Measurements from ENCODE around the gene TGM6. TPM values are rescaled to one million over a fixed set of nuclear protein-coding genes. Genes with fewer than 3 reads are reported as not detected.

Gene TGM6
- polyA plus RNA-seq, 1 donor (not counting 4 experiments of a cell fraction or from before 2014, with no cell fraction given) = not detected

GRCh38 chr20:2421247-2421646, 40.5 kb downstream of the TGM6 start:
- DNase-seq (ENCODE audit: low read depth, low spot score) = no peak
- Histone ChIP-seq H3K4me2 (ENCODE audit: control insufficient read depth, extremely low read depth, insufficient read depth, low read depth, low read length) (no peak overlapping the region), H3K9me1 (ENCODE audit: control insufficient read depth, extremely low read depth, insufficient read depth, low read length) (no peaks in the 10 kb centered on the region), H3K4me3 (ENCODE audit: control insufficient read depth in 2 of 3, extremely low read depth in 1 of 3, insufficient read depth in 2 of 3, low read depth in 1 of 3, low read length in 3 of 3) (no peak overlapping the region), H3K79me2 (ENCODE audit: control insufficient read depth, insufficient read depth, low read length) (no peaks in the 10 kb centered on the region), H2AFZ (ENCODE audit: control insufficient read depth, low read length) (no peak overlapping the region), H3K27me3 (ENCODE audit: control insufficient read depth, extremely low read depth, insufficient read depth, low read length) (peaks cover 5% of the 10 kb centered on the region), H3K36me3 (ENCODE audit: control insufficient read depth in 2 of 2, extremely low read depth in 1 of 2, insufficient read depth in 2 of 2, low read length in 2 of 2) (no peaks in the 10 kb centered on the region), H4K20me1 (ENCODE audit: control insufficient read depth, extremely low read depth, insufficient read depth, low read length) (no peaks in the 10 kb centered on the region), H3K27ac (ENCODE audit: control insufficient read depth, insufficient read depth, low read length) (no peak overlapping the region), H3K9ac (ENCODE audit: control insufficient read depth, extremely low read depth, insufficient read depth, low read length) (no peak overlapping the region), H3K9me3 (ENCODE audit: control insufficient read depth, low read depth, low read length) (no peaks in the 10 kb centered on the region), H3K4me1 (ENCODE audit: control insufficient read depth, extremely low read depth, insufficient read depth, low read length) (no peaks in the 10 kb centered on the region)
- no peak for FAIRE-seq
- no peak for TF ChIP-seq CTCF (optimal IDR thresholded peaks at IDR 0.05 in 1 of 3, IDR thresholded peaks at IDR 0.05 in 1 of 3, conservative IDR thresholded peaks at IDR 0.05 in 1 of 3; ENCODE audit: extremely low read depth in 1 of 3, insufficient read depth in 2 of 3, low read length in 3 of 3)
- TF ChIP-seq EZH2 (IDR thresholded peaks at IDR 0.05; ENCODE audit: low read length) = no peak
- dilution Hi-C loops (cut with MboI; ENCODE audit: extremely low pct_ligation_motif_present, low sequenced_read_pairs) = no loop called here

- no peak for FAIRE-seq
- no peak overlapping the region for H3K9ac ChIP-seq (ENCODE audit: control insufficient read depth, extremely low read depth, insufficient read depth, low read length)
- dilution Hi-C loops (cut with MboI; ENCODE audit: extremely low pct_ligation_motif_present, low sequenced_read_pairs) = no loop called here
- H2AFZ ChIP-seq (ENCODE audit: control insufficient read depth, low read length) = no peak overlapping the region
- no peaks in the 10 kb centered on the region for H3K9me1 ChIP-seq (ENCODE audit: control insufficient read depth, extremely low read depth, insufficient read depth, low read length)
- H4K20me1 ChIP-seq (ENCODE audit: control insufficient read depth, extremely low read depth, insufficient read depth, low read length) = no peaks in the 10 kb centered on the region
- no peak for DNase-seq (ENCODE audit: low read depth, low spot score)
- TF ChIP-seq EZH2 (IDR thresholded peaks at IDR 0.05; ENCODE audit: low read length) (no peak), CTCF (optimal IDR thresholded peaks at IDR 0.05 in 1 of 3, IDR thresholded peaks at IDR 0.05 in 1 of 3, conservative IDR thresholded peaks at IDR 0.05 in 1 of 3; ENCODE audit: extremely low read depth in 1 of 3, insufficient read depth in 2 of 3, low read length in 3 of 3) (no peak)
- no peaks in the 10 kb centered on the region for H3K27me3 ChIP-seq (ENCODE audit: control insufficient read depth, extremely low read depth, insufficient read depth, low read length)
- H3K79me2 ChIP-seq (ENCODE audit: control insufficient read depth, insufficient read depth, low read length) = no peaks in the 10 kb centered on the region
- no peak overlapping the region for H3K27ac ChIP-seq (ENCODE audit: control insufficient read depth, insufficient read depth, low read length)
- H3K4me2 ChIP-seq (ENCODE audit: control insufficient read depth, extremely low read depth, insufficient read depth, low read depth, low read length) = no peak overlapping the region
- H3K4me1 ChIP-seq (ENCODE audit: control insufficient read depth, extremely low read depth, insufficient read depth, low read length) = no peaks in the 10 kb centered on the region
- H3K9me3 ChIP-seq (ENCODE audit: control insufficient read depth, low read depth, low read length) = no peaks in the 10 kb centered on the region
- H3K36me3 ChIP-seq (ENCODE audit: control insufficient read depth in 2 of 2, extremely low read depth in 1 of 2, insufficient read depth in 2 of 2, low read length in 2 of 2) = no peaks in the 10 kb centered on the region
- no peak overlapping the region for H3K4me3 ChIP-seq (ENCODE audit: control insufficient read depth in 2 of 3, extremely low read depth in 1 of 3, insufficient read depth in 2 of 3, low read depth in 1 of 3, low read length in 3 of 3)
Measured at GRCh38 chr20:2429051-2429450, 48.4 kb downstream of the TGM6 start.

Data from keratinocyte (primary cell).